ENCODE results near the gene GCNA.
"Not testable (repeated sequence)": the region's sequence is repeated elsewhere in the genome, so short reads cannot be mapped to it uniquely, and the experiment has no call there.

The GCNA gene

GRCh38 chrX:71638409-71638808, 60.2 kb downstream of the GCNA start:
- no peak for DNase-seq (ENCODE audit: low read depth)

GRCh38 chrX:71640002-71640401, 61.8 kb downstream of the GCNA start:
- DNase-seq (ENCODE audit: low read depth): no peak

GRCh38 chrX:71644406-71644805, 66.2 kb downstream of the GCNA start:
- DNase-seq (ENCODE audit: low read depth): not testable (repeated sequence)

- DNase-seq (ENCODE audit: low read depth): no peak
Observed at GRCh38 chrX:71650333-71650969, 72.2 kb downstream of the GCNA start.

GRCh38 chrX:71652405-71652804, 74.2 kb downstream of the GCNA start:
- peak; percentile 4 for DNase-seq (ENCODE audit: low read depth)

GRCh38 chrX:71653344-71653743, 75.1 kb downstream of the GCNA start:
- no peak for DNase-seq (ENCODE audit: low read depth)

- no peak for DNase-seq (ENCODE audit: low read depth)
Observed at GRCh38 chrX:71657267-71657666, 79.0 kb downstream of the GCNA start.

- DNase-seq (ENCODE audit: low read depth): no peak
Observed at GRCh38 chrX:71659342-71659741, 81.1 kb downstream of the GCNA start.

- no peak for DNase-seq (ENCODE audit: low read depth)
Observed at GRCh38 chrX:71659959-71660358, 81.7 kb downstream of the GCNA start.

GRCh38 chrX:71660562-71661416, 82.6 kb downstream of the GCNA start:
- DNase-seq (ENCODE audit: low read depth): no peak

GRCh38 chrX:71661919-71662318, 83.7 kb downstream of the GCNA start:
- DNase-seq (ENCODE audit: low read depth): no peak

GRCh38 chrX:71662654-71663053, 84.4 kb downstream of the GCNA start:
- DNase-seq (ENCODE audit: low read depth): not testable (repeated sequence)

Measured in HS-5 (cell line).